Stimulated activated CD8-positive, alpha-beta memory T cell treated with anti-CD3 and anti-CD28 coated beads, Interleukin-15, amount 100 ng/mL, for 4 hours (primary cell): ENCODE results near the gene QSOX2.
"Not testable (repeated sequence)": the region's sequence is repeated elsewhere in the genome, so short reads cannot be mapped to it uniquely, and the experiment has no call there.

Source experiments
- DNase-seq, 2 donors: peaks; one replicate each; pipeline ENCODE4 v3.0.0-alpha.2; 2020; ENCODE audit warnings: low read depth in 2 of 2

QSOX2 gene

GRCh38 chr9:136237486-136238341, 7.9 kb downstream of the QSOX2 start:
- no peak for DNase-seq

GRCh38 chr9:136236471-136237410, 8.9 kb downstream of the QSOX2 start:
- DNase-seq: not testable (repeated sequence)

GRCh38 chr9:136235709-136236455, 9.7 kb downstream of the QSOX2 start:
- no peak for DNase-seq

GRCh38 chr9:136235171-136235570, 10.4 kb downstream of the QSOX2 start:
- DNase-seq: no peak

- DNase-seq: no peak
Observed at GRCh38 chr9:136234597-136234996, 11.0 kb downstream of the QSOX2 start.

- DNase-seq: no peak
Observed at GRCh38 chr9:136233868-136234267, 11.7 kb downstream of the QSOX2 start.

GRCh38 chr9:136233411-136233810, 12.2 kb downstream of the QSOX2 start:
- DNase-seq: no peak

- no peak for DNase-seq
Observed at GRCh38 chr9:136232969-136233368, 12.6 kb downstream of the QSOX2 start.

GRCh38 chr9:136231478-136232297, 13.9 kb downstream of the QSOX2 start:
- no peak for DNase-seq

- DNase-seq: no peak
Observed at GRCh38 chr9:136230773-136231172, 14.8 kb downstream of the QSOX2 start.

GRCh38 chr9:136230365-136230764, 15.2 kb downstream of the QSOX2 start:
- DNase-seq: no peak

- no peak for DNase-seq
Observed at GRCh38 chr9:136229096-136230065, 16.2 kb downstream of the QSOX2 start.

- no peak for DNase-seq
Observed at GRCh38 chr9:136228107-136228875, 17.3 kb downstream of the QSOX2 start.

GRCh38 chr9:136226680-136227407, 18.8 kb downstream of the QSOX2 start:
- DNase-seq: no peak

GRCh38 chr9:136225748-136226679, 19.6 kb downstream of the QSOX2 start:
- DNase-seq: peak; percentile 19 to 29

- no peak for DNase-seq
Observed at GRCh38 chr9:136225366-136225747, 20.3 kb downstream of the QSOX2 start.
